ENCODE data around the gene SETD2.

DNA sequence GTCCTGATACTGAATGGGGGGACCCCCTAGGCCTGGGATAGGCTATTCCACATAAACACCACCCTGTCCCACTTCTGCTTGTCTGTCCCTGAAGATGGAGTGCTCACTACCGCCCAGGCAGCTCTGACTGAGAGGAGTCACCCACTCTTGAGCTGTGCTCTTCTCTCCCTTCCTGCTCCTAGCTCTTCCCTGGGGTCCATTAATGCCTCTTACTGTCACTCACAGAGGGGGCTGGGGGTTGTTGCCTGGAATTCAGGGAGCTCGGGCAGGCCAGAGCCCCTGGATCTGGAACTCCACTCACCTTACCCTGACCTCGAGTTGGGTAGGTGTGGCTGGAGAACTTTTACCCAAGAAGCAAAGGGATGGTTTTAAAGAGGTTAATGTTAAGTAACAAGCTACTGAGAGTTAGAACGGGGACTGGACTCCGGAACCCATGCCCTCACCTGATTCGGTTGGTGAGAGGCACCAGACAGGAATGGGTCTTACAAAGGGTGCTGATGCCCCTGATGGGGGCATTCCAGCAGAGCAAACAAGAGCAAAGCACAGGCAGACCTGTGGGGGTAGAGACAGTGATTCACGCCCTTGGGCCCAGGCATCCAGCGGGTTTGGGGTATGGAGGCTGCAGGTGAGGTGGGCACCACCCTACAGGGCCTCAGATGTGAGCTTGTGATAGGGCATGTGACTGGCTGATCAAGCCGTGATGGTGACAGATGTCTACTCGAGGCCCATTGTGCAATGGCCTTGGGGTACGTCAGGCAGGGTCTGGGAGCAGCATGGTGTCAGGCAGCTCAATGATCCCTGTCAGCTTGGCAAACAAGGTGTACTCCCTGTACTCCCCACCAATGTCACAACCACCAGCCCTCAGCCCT is 179.1 kb downstream of the SETD2 start:
- TF ChIP-seq POLR2A (IDR thresholded peaks at IDR 0.05) (no peak), EP300 (IDR thresholded peaks at IDR 0.05) (no peak)
- TF ChIP-seq, protein P1, sequence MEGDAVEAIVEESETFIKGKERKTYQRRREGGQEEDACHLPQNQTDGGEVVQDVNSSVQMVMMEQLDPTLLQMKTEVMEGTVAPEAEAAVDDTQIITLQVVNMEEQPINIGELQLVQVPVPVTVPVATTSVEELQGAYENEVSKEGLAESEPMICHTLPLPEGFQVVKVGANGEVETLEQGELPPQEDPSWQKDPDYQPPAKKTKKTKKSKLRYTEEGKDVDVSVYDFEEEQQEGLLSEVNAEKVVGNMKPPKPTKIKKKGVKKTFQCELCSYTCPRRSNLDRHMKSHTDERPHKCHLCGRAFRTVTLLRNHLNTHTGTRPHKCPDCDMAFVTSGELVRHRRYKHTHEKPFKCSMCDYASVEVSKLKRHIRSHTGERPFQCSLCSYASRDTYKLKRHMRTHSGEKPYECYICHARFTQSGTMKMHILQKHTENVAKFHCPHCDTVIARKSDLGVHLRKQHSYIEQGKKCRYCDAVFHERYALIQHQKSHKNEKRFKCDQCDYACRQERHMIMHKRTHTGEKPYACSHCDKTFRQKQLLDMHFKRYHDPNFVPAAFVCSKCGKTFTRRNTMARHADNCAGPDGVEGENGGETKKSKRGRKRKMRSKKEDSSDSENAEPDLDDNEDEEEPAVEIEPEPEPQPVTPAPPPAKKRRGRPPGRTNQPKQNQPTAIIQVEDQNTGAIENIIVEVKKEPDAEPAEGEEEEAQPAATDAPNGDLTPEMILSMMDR (IDR thresholded peaks at IDR 0.05), result no peak
